Activated gamma-delta T cell treated with Interleukin-2 at 50 U/mL for 16 hours (primary cell): ENCODE data around the gene KRT6B.
"Not testable (repeated sequence)": the region's sequence is repeated elsewhere in the genome, so short reads cannot be mapped to it uniquely, and the experiment has no call there.

Experiments used
- DNase-seq: peaks from one replicate; pipeline ENCODE4 v3.0.0-alpha.2; 2020

KRT6B gene

GRCh38 chr12:52410589-52411248, 41.2 kb downstream of the KRT6B start:
- not testable (repeated sequence) for DNase-seq

- DNase-seq = no peak
Observed at GRCh38 chr12:52407918-52408317, 44.0 kb downstream of the KRT6B start.

- no peak for DNase-seq
Observed at GRCh38 chr12:52405922-52406385, 46.0 kb downstream of the KRT6B start, which contains the start of gene KRT82. Gene KRT82 (minus strand): TSS chr12:52406335. CDS start chr12:52406277, 58 bp downstream.

GRCh38 chr12:52404951-52405350, 47.0 kb downstream of the KRT6B start:
- DNase-seq = no peak

GRCh38 chr12:52403561-52403960, 48.4 kb downstream of the KRT6B start:
- no peak for DNase-seq

- DNase-seq = no peak
Observed at GRCh38 chr12:52402873-52403540, 48.9 kb downstream of the KRT6B start.

- DNase-seq = no peak
Observed at GRCh38 chr12:52402377-52402776, 49.6 kb downstream of the KRT6B start.

GRCh38 chr12:52401926-52402325, 50.0 kb downstream of the KRT6B start:
- no peak for DNase-seq

GRCh38 chr12:52401526-52401925, 50.4 kb downstream of the KRT6B start:
- no peak for DNase-seq

GRCh38 chr12:52400906-52401305, 51.0 kb downstream of the KRT6B start:
- no peak for DNase-seq

GRCh38 chr12:52399756-52400155, 52.2 kb downstream of the KRT6B start:
- no peak for DNase-seq

- no peak for DNase-seq
Observed at GRCh38 chr12:52398176-52398575, 53.8 kb downstream of the KRT6B start.

GRCh38 chr12:52396656-52397055, 55.3 kb downstream of the KRT6B start:
- DNase-seq = no peak
